Stimulated activated CD4-positive, alpha-beta T cell treated with anti-CD3 and anti-CD28 coated beads, Interleukin-15, amount 100 ng/mL, for 24 hours (primary cell): ENCODE measurements around the gene CD68.

ENCODE experiments used
- DNase-seq: peaks from one replicate; pipeline ENCODE4 v3.0.0-alpha.2; 2020

The CD68 gene

DNA sequence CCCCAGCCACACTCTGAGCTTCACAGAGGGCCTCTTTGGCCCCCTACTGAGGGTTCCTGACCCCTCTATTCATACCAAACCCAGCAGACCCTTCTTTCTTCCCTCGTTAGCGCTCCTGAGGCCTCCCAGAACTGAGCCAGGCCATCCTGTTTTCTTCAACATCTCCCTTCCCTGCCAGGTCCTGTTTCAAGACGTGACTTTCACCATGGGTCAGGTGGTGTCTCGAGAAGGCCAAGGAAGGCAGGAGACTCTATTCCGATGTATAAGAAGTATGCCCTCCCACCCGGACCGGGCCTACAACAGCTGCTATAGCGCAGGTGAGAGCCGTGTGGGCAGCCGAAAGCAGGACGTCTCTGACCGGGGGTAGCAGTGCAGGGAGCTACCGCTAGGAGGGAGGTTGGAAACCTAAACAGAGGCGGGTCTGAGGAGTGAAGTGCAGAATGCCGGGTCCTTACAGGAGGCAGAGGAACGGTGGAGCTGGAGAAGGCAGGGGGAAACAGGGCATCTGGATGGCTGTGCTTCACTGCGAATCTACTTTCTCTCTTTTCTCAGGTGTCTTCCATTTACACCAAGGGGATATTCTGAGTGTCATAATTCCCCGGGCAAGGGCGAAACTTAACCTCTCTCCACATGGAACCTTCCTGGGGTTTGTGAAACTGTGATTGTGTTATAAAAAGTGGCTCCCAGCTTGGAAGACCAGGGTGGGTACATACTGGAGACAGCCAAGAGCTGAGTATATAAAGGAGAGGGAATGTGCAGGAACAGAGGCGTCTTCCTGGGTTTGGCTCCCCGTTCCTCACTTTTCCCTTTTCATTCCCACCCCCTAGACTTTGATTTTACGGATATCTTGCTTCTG is 19.0 kb upstream of the CD68 start:
- DNase-seq, result peak; percentile 79

GRCh38 chr17:7561028-7561575 is 18.3 kb upstream of the CD68 start:
- DNase-seq, result peak; percentile 93

- DNase-seq, result peak; percentile 93
These were observed 17.7 kb upstream of the CD68 start, which contains the start of gene SENP3 for GRCh38 chr17:7561589-7562207. Gene SENP3, plus strand, starts transcription at chr17:7561919. Its CDS starts 1,158 bp downstream, at chr17:7563077.

DNA sequence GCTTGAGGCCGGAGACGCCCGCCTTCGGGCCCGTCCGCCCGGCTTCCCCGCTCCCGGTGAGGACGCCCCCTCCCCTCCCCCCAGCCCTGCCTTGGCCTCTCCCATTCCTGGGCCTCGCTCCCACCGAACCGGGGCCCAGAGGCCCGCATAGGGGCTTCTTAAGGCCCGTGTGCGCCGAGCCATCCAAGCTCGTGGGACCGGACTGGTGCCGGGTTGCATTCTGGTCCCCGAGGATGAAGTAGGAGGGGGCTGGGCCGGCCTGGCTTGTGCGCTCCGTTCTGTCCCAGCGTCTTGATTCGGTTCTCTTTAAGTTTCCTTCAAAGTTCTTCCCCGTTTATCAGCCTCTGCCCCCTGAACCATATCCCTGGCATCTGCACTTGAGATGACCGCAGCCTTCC is 17.2 kb upstream of the CD68 start:
- no peak for DNase-seq

GRCh38 chr17:7563115-7563869 is 16.1 kb upstream of the CD68 start:
- DNase-seq, result no peak

DNA sequence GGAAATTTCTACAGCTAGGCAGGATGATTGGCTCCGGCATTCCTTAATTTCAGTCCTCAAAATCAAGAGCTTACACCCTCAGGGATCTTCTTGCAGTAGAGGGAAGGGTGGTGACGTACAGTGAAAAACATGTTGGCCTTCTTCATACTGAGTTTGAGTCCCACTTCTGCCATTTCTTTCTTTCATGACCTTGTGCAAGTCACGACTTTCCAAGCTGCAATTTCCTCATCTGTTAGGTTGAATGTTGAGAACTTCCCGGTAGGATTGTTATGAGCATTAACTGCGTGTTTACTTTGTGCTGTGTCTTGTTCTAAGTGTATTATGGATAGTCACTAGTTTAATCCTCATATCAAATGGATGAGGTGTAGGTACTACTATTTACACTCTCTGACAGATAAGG is 9.9 kb upstream of the CD68 start:
- no peak for DNase-seq

DNA sequence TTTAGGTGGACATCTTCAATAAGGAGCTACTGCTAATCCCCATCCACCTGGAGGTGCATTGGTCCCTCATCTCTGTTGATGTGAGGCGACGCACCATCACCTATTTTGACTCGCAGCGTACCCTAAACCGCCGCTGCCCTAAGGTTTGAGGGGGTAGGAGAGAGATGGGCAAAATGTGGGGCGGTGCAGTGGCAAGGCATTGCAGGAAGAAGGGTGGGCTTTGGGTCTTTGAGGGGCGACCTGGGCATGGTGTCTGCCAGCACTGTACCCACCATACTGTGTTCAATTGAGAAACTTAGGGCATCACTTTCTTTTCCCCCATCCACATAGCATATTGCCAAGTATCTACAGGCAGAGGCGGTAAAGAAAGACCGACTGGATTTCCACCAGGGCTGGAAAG is 9.1 kb upstream of the CD68 start:
- DNase-seq, result no peak

GRCh38 chr17:7572338-7572587 is 7.2 kb upstream of the CD68 start:
- peak; percentile 99 for DNase-seq

GRCh38 chr17:7572588-7573323 is 6.7 kb upstream of the CD68 start:
- DNase-seq, result no peak

- peak; percentile 93 for DNase-seq
These were observed 5.9 kb upstream of the CD68 start for GRCh38 chr17:7573324-7574080.

DNA sequence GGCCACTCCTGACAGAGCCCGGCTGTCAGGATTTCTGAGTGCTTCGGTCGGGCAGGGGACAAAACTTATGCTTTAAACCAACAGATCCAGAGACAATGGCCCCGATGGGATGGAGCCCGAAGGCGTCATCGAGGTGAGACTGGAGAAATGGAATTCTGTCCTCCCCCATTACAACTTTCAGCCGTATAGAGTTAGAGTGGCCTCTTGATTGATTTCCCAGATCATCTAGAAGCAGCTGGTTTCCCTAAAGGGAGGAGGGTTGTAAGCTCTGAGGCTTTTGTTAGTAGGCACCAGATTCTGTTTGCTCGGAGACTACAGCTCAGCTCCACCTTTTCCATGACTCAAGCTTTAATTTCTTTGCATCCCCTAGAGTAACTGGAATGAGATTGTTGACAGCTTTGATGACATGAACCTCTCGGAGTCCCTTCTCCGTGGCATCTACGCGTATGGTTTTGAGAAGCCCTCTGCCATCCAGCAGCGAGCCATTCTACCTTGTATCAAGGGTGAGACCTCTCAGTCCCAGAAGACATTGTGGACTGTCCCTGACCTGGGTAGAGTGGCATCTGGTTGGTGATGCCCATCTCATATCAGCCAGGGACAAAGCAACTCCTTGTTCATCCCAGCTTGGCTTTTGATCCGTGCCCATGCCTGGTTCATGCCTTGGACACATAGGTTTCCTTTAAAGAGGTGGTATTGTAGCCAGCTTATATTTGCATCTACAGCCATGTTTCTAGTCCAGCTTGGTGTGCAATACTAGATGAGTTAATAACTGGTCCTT is 5.1 kb upstream of the CD68 start:
- DNase-seq, result no peak

- no peak for DNase-seq
These were observed 4.0 kb upstream of the CD68 start for GRCh38 chr17:7575481-7575883.

GRCh38 chr17:7575959-7576358 is 3.5 kb upstream of the CD68 start:
- no peak for DNase-seq

DNA sequence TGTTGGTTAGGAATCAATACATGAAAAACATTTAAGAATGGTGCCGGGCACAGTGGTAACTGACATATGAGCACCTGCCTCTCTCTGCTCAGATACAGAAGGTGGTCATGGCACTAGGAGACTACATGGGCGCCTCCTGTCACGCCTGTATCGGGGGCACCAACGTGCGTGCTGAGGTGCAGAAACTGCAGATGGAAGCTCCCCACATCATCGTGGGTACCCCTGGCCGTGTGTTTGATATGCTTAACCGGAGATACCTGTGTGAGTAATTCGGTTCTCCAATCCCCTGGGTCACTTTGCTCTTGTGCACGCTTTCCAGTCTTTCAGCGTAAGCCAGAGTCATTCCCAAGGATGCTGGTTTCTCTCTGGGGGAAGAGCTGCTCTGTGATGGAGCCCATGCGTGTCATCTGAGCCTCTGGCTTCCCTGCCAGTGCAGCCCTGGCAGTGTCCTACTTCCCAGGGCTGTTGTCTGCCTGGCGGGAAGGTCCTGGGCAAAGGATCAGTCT is 3.0 kb upstream of the CD68 start:
- DNase-seq, result no peak

- DNase-seq, result no peak
These were observed 1.9 kb upstream of the CD68 start for GRCh38 chr17:7577327-7578199.

GRCh38 chr17:7579834-7580603 is 581 bp downstream of the CD68 start:
- peak; percentile 71 for DNase-seq

DNA sequence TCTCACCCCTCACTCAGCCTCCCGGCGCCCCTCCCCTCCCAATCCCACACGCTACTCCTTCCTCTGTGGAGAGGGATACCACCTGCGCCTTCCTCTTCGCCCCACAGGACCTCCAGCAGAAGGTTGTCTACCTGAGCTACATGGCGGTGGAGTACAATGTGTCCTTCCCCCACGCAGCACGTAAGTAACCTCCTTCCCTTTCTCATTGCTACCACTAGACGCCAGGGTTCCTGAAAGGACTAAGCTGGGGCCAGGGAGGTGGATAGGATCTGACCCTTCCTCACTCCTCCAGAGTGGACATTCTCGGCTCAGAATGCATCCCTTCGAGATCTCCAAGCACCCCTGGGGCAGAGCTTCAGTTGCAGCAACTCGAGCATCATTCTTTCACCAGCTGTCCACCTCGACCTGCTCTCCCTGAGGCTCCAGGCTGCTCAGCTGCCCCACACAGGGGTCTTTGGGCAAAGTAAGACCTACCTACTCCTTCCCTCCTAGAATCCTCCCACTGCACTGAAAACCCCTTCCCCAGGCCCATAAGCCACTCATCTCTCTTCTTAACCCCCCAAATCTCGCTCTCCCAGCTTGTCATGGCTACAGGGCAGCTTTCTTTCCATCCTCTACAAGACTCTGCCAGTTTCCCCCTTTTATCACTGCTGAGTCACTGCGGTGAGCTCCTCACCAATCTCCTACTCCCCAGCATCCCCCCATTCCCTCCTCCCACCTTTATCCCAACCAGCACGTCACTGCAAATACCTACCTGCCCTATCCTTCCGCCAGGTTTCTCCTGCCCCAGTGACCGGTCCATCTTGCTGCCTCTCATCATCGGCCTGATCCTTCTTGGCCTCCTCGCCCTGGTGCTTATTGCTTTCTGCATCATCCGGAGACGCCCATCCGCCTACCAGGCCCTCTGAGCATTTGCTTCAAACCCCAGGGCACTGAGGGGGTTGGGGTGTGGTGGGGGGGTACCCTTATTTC is 1.5 kb downstream of the CD68 start:
- DNase-seq, result no peak
